LNCaP clone FGC (cell line): ENCODE results near the gene TSPOAP1.

Experiments used
- DNase-seq: peaks from one replicate; pipeline ENCODE4 v3.0.0-alpha.2; 2011; ENCODE audit warnings: low read depth
- H3K4me3 ChIP-seq: 2 replicates; pipeline ENCODE4 v1.5.1; 2011; ENCODE audit warnings: mild to moderate bottlenecking, low read depth, low read length, control low read depth
- TF ChIP-seq, protein P1 (sequence below): IDR thresholded peaks from 2 replicates; pipeline ENCODE4 v1.5.1; 2012; ENCODE audit warnings: mild to moderate bottlenecking; ENCODE audit not compliant: control insufficient read depth, insufficient read depth; ENCODE audit errors: extremely low read depth

Gene TSPOAP1

DNA sequence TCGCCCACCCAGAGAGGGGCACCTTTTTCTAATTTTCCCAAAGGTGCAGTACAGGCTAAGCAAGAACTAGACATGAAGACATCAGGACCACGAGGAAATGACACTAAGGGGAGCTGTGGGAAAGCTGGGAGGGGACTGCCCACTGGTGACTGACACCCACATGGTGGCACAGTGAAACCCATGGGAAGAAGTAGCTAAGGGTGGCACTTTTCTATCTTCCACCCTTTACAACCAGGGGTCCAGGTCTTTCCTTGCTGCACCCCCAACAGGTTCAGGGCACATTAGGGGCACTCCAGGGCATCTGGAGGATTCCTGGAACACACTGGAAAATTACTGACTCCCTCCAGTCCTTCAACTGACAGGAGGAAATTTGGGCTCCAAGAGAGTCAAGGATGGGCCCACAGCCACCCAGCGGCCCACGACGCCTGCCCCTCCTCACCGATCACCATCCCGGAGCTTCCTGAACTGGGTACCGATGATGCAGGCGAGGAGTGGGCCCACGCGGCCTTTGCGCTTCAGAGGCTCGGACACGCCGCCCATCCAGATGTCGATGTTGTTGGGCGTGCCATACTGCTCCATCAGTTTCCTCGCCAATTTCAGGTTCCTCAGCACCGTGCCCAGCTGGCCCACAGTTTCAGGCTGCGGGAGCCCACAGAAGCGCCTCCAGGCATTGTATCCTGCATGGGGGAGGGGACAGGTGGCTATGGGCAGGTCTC lies 57.2 kb downstream of the TSPOAP1 start:
- no peak overlapping the region for H3K4me3 ChIP-seq
- TF ChIP-seq, protein P1, sequence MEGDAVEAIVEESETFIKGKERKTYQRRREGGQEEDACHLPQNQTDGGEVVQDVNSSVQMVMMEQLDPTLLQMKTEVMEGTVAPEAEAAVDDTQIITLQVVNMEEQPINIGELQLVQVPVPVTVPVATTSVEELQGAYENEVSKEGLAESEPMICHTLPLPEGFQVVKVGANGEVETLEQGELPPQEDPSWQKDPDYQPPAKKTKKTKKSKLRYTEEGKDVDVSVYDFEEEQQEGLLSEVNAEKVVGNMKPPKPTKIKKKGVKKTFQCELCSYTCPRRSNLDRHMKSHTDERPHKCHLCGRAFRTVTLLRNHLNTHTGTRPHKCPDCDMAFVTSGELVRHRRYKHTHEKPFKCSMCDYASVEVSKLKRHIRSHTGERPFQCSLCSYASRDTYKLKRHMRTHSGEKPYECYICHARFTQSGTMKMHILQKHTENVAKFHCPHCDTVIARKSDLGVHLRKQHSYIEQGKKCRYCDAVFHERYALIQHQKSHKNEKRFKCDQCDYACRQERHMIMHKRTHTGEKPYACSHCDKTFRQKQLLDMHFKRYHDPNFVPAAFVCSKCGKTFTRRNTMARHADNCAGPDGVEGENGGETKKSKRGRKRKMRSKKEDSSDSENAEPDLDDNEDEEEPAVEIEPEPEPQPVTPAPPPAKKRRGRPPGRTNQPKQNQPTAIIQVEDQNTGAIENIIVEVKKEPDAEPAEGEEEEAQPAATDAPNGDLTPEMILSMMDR, result no peak
- no peak for DNase-seq

DNA sequence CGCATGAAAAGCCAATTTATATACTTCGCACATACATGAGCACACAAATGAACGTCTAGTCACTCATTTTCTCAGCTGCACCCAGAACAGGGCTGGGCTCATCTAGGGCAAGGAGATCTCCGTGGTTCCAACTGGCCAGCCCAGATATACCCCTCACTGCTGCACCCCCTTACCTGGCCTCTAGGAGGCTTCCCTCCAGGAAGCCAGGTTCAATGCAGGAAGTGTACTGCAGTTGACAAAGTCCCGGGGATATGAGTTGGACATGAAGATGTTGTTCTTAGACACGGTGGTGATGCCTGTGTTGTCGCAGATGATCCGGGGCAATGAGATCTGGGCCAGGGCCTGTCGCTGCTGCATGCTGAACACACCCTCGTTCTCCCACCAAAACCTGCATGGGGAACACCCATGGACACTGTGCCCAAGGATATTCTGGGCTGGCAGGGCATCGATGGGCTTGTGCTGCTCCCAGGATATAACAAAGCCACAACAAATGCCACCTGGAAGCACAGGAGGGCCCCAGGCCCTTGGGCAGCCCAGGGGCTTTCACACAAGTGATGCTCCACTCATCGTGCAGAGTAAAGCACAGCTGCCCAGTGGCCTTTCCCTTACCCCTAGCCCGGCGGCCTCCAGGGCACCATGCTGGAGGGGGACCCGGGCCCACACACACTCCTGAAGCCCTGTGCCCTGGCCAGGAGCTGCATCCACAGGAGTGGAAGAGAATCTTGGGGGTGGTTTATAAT lies 57.9 kb downstream of the TSPOAP1 start:
- no peak overlapping the region for H3K4me3 ChIP-seq
- DNase-seq, result no peak
- TF ChIP-seq, protein P1, result no peak

DNA sequence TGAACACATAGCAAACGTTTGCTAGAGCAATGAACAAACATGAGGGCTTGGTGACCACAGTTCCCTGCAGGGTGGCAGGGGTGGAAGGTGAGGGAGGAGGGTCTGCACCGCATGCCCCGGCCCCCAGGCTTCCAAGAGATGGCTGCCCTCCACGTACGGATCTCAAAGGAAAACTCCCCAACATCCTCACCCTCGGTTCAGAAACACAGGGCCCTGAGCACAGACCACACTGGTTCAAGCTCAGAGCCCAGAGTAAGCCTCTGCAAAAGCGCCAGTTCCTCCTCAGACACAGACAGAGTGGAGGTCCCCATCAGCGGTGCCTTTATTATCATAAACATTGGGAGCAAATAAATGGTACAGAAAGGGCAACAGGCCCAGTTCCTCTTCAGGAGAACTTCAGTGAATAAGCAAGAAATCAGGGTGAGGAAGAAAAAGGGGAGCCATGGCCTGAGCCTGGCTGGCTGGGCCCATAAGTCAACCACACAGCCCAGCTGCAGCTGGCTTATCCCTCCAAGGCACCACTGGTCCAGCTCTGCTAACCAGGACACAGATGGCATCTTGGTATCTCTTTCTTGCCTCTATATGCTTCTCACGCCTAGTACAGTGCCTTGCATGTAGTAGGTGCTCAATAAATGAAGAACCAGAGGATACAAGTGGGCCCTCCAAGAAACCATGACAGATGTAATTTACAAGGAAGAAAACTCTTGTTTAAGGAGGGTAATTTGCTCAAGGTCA lies 58.9 kb downstream of the TSPOAP1 start:
- no peak overlapping the region for H3K4me3 ChIP-seq
- no peak for DNase-seq
- TF ChIP-seq, protein P1, result no peak

DNA sequence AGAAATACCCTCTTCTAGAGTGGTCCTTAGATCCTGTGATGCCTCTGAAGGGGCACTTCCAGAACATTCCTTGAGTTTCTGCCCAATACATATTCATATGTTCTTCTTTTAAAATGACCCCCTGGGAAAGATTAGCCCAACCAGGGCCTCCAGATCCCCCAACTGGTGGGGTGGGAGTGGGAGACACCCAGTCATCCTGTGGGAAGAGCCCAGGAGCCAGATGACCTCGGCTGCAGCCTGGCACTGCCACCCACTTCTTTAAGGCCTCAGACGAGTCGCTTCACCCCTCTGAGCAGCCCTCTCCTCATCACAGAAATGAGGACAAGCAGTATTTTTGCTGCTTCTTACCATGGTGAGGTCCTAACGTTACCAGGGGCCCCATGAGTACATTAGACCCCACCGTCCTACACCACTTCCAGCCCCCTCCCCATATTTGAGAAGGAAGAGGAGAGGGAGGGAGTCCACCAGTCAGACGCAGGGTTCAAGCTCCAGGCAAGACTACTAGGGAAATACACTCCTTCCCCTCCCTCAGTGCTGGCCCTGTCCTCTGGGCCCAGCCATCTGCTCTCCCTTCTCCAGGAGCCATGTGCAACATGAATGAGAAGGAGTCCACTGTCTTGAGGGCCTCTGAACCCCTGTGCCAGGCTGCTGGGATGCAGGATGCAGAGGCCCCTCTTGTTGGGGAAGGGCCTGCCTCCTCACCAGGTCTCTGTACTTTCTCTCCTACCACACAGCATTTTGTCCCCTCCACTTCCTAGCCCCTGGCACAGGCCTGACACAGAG lies 59.6 kb downstream of the TSPOAP1 start:
- H3K4me3 ChIP-seq, result no peak overlapping the region
- TF ChIP-seq, protein P1, result no peak
- DNase-seq, result no peak

DNA sequence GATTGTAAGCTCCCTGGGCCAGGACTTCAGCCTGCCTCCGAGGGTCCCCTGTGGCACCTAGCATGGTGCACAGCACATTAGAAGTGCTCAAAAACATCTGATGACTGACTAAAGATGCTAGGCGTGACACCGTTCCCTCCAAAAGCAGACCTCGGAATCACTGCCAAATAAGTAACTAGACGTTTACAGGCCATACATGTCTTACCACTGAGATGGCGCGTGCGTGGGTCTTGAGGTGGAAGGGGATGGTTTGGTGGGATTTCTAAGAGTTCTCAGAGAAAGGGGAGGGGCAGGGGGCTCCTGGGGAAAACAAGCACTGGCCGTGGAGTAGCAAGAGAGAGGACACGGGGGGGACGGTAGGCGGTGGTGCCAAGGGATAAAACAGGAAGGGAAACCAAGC lies 60.3 kb downstream of the TSPOAP1 start:
- H3K4me3 ChIP-seq, result no peak overlapping the region
- TF ChIP-seq, protein P1, result no peak

More for the DNA sequence above, 60.3 kb downstream of the TSPOAP1 start:
- no peak for DNase-seq
